MCF 10A (cell line): ENCODE measurements around the gene SLC46A2. TPM values are rescaled to one million over a fixed set of nuclear protein-coding genes. Genes with fewer than 3 reads are reported as not detected.

Experiments
- BruUV-seq: library from RNA; stranded (reverse); fragments of 400-500 nt; replicated peaks from 2 replicates; lab custom pipeline; 2021; lab: Mats Ljungman, UMichigan
- CTCF ChIA-PET: fragments of 300-600 bp; sonication (Branson Sonifier 250); formaldehyde crosslinking; extraction: SDS; loops from one replicate; lab custom pipeline; 2021; ENCODE audit warnings: antibody characterized with exemption, inconsistent platforms; lab: Yijun Ruan, JAX
- POLR2A ChIA-PET: fragments of 300-600, 350-650 bp; sonication (Branson Sonifier 250); formaldehyde crosslinking; extraction: SDS; loops from one replicate; lab custom pipeline; 2020; ENCODE audit warnings: antibody characterized with exemption, inconsistent platforms; lab: Yijun Ruan, JAX
- DNase-seq: peaks from one replicate; pipeline ENCODE4 v3.0.0-alpha.2; 2018; ENCODE audit not compliant: unreplicated experiment
- H3K27ac Mint-ChIP-seq: one replicate; pipeline ENCODE4 v1.8.0; 2022; ENCODE audit warnings: mild to moderate bottlenecking, low read depth, mixed read lengths; ENCODE audit not compliant: unreplicated experiment
- H3K27me3 Mint-ChIP-seq: one replicate; pipeline ENCODE4 v1.8.0; 2022; ENCODE audit warnings: mixed read lengths; ENCODE audit not compliant: insufficient read depth, unreplicated experiment
- H3K36me3 Mint-ChIP-seq: one replicate; pipeline ENCODE4 v1.8.0; 2022; ENCODE audit warnings: mild to moderate bottlenecking, moderate library complexity, mixed read lengths; ENCODE audit not compliant: insufficient read depth, unreplicated experiment
- H3K4me1 Mint-ChIP-seq: one replicate; pipeline ENCODE4 v1.8.0; 2022; ENCODE audit warnings: mixed read lengths; ENCODE audit not compliant: insufficient read depth, unreplicated experiment
- H3K4me3 Mint-ChIP-seq: one replicate; pipeline ENCODE4 v1.8.0; 2022; ENCODE audit warnings: mild to moderate bottlenecking, moderate library complexity, mixed read lengths; ENCODE audit not compliant: unreplicated experiment
- H3K9me3 Mint-ChIP-seq: one replicate; pipeline ENCODE4 v1.8.0; 2022; ENCODE audit warnings: mixed read lengths; ENCODE audit not compliant: unreplicated experiment
- CTCF ChIP-seq: fragments of 200-600 bp; IDR thresholded peaks from one replicate; pipeline ENCODE4 v1.8.0; 2022; ENCODE audit warnings: antibody characterized with exemption, mild to moderate bottlenecking; ENCODE audit not compliant: unreplicated experiment
- intact Hi-C: fragments of 100-400 bp; cut with micrococcal nuclease; formaldehyde crosslinking; loops from 2 replicates; pipeline ENCODE4 v1.14.1; 2022
- total RNA-seq: library from RNA; stranded (reverse); gene quantifications from 2 replicates; pipeline ENCODE4 v1.2.3, GENCODE V29; 2022

The SLC46A2 gene
- total RNA-seq, 1 experiment from 2014 or later = not detected

GRCh38 chr9:112917047-112917986, 26.6 kb upstream of the SLC46A2 start:
- POLR2A ChIA-PET = no interaction called here
- no peak overlapping the region for H3K27ac Mint-ChIP-seq
- H3K9me3 Mint-ChIP-seq = no peaks in the 10 kb centered on the region
- DNase-seq = no peak
- TF ChIP-seq CTCF = no peak
- no TSS peak for BruUV-seq
- H3K27me3 Mint-ChIP-seq = no peaks in the 10 kb centered on the region
- no peak overlapping the region for H3K4me3 Mint-ChIP-seq
- H3K36me3 Mint-ChIP-seq = no peaks in the 10 kb centered on the region
- intact Hi-C loops = no loop called here
- no peaks in the 10 kb centered on the region for H3K4me1 Mint-ChIP-seq
- CTCF ChIA-PET = interaction anchor here (0.6 to 7.3 kb wide), 6 partner anchors 13 to 227 kb away, joined by 3 to 42 read pairs (median 4); no protein-coding TSS in a partner anchor

GRCh38 chr9:112914524-112914923, 23.8 kb upstream of the SLC46A2 start:
- Mint-ChIP-seq H3K4me1 (no peaks in the 10 kb centered on the region), H3K27ac (no peak overlapping the region), H3K27me3 (peaks cover 10% of the 10 kb centered on the region), H3K9me3 (no peaks in the 10 kb centered on the region), H3K36me3 (no peaks in the 10 kb centered on the region), H3K4me3 (no peak overlapping the region)
- POLR2A ChIA-PET = no interaction called here
- DNase-seq = no peak
- no TSS peak for BruUV-seq
- TF ChIP-seq CTCF = no peak
- intact Hi-C loops = no loop called here
- CTCF ChIA-PET = interaction anchor here (1.1 kb wide), 1 partner anchor 11 kb away, joined by 3 read pairs; no protein-coding TSS in a partner anchor

GRCh38 chr9:112913326-112913725, 22.6 kb upstream of the SLC46A2 start:
- no peak for TF ChIP-seq CTCF
- POLR2A ChIA-PET = no interaction called here
- H3K4me3 Mint-ChIP-seq = no peak overlapping the region
- no peaks in the 10 kb centered on the region for H3K4me1 Mint-ChIP-seq
- no peaks in the 10 kb centered on the region for H3K9me3 Mint-ChIP-seq
- no peak overlapping the region for H3K27ac Mint-ChIP-seq
- no peaks in the 10 kb centered on the region for H3K36me3 Mint-ChIP-seq
- H3K27me3 Mint-ChIP-seq = peaks cover 10% of the 10 kb centered on the region
- DNase-seq = no peak
- no TSS peak for BruUV-seq
- intact Hi-C loops = no loop called here
- CTCF ChIA-PET = interaction anchor here (0.8 to 5.0 kb wide), 4 partner anchors 9 to 199 kb away, joined by 4 to 33 read pairs (median 6); no protein-coding TSS in a partner anchor

GRCh38 chr9:112912636-112913035, 22.0 kb upstream of the SLC46A2 start:
- DNase-seq = no peak
- TF ChIP-seq CTCF = no peak
- ChIA-PET POLR2A (no interaction called here), CTCF (interaction anchor here (0.8 to 5.0 kb wide), 3 partner anchors 9 to 199 kb away, joined by 4 to 33 read pairs (median 7); no protein-coding TSS in a partner anchor)
- H3K4me1 Mint-ChIP-seq = no peaks in the 10 kb centered on the region
- H3K9me3 Mint-ChIP-seq = no peaks in the 10 kb centered on the region
- H3K4me3 Mint-ChIP-seq = no peak overlapping the region
- H3K27me3 Mint-ChIP-seq = peaks cover 10% of the 10 kb centered on the region
- BruUV-seq = no TSS peak
- H3K27ac Mint-ChIP-seq = no peak overlapping the region
- intact Hi-C loops = no loop called here
- no peaks in the 10 kb centered on the region for H3K36me3 Mint-ChIP-seq
